Muscle of arm (tissue), 12 donors: ENCODE results near the gene UGT1A4. TPM values are rescaled to one million over a fixed set of nuclear protein-coding genes. Genes with fewer than 3 reads are reported as not detected.

ENCODE experiments used
- DNase-seq: peaks from one replicate; pipeline ENCODE4 v3.0.0-alpha.2; 2013
- polyA plus RNA-seq, 12 donors: library from polyadenylated mRNA; unstranded; fragments of 120-200 nt; gene quantifications; one replicate each; pipeline ENCODE4 v1.2.1, GENCODE V29; 2013; ENCODE audit not compliant: insufficient read length in 12 of 12

The UGT1A4 gene
- polyA plus RNA-seq, 12 donors: not detected

GRCh38 chr2:233810385-233810784 lies 91.8 kb downstream of the UGT1A4 start:
- no peak for DNase-seq

GRCh38 chr2:233811087-233811486 lies 92.6 kb downstream of the UGT1A4 start:
- no peak for DNase-seq

GRCh38 chr2:233811732-233812131 lies 93.2 kb downstream of the UGT1A4 start:
- no peak for DNase-seq

GRCh38 chr2:233813236-233814055 lies 94.9 kb downstream of the UGT1A4 start:
- no peak for DNase-seq

- DNase-seq: no peak
These were observed 95.7 kb downstream of the UGT1A4 start for GRCh38 chr2:233814056-233814835.

GRCh38 chr2:233815861-233816260 lies 97.3 kb downstream of the UGT1A4 start:
- no peak for DNase-seq

- no peak for DNase-seq
These were observed 97.8 kb downstream of the UGT1A4 start for GRCh38 chr2:233816334-233816733.

GRCh38 chr2:233816771-233817170 lies 98.2 kb downstream of the UGT1A4 start:
- DNase-seq: no peak

GRCh38 chr2:233817361-233817911 lies 98.9 kb downstream of the UGT1A4 start:
- DNase-seq: no peak

GRCh38 chr2:233817995-233818638 lies 99.6 kb downstream of the UGT1A4 start:
- no peak for DNase-seq

GRCh38 chr2:233818639-233819621 lies 100.4 kb downstream of the UGT1A4 start:
- no peak for DNase-seq

GRCh38 chr2:233819884-233820773 lies 101.6 kb downstream of the UGT1A4 start:
- DNase-seq: no peak

- no peak for DNase-seq
These were observed 102.2 kb downstream of the UGT1A4 start for GRCh38 chr2:233820774-233821105.

- DNase-seq: no peak
These were observed 102.7 kb downstream of the UGT1A4 start for GRCh38 chr2:233821196-233821595.

GRCh38 chr2:233821709-233822100 lies 103.2 kb downstream of the UGT1A4 start:
- DNase-seq: no peak

- no peak for DNase-seq
These were observed 103.7 kb downstream of the UGT1A4 start for GRCh38 chr2:233822101-233822771.
